Epithelial cell of proximal tubule (primary cell): Measurements from ENCODE around the gene VCAN. TPM values are rescaled to one million over a fixed set of nuclear protein-coding genes. Genes with fewer than 3 reads are reported as not detected.
A peak's percentile ranks its signal among the peaks of the same experiment; 100 is the strongest.

Experiments
- DNase-seq: peaks from one replicate; pipeline ENCODE4 v3.0.0-alpha.2; 2011; ENCODE audit warnings: low read depth
- H3K4me3 ChIP-seq: 2 replicates; pipeline ENCODE4 v1.5.1; 2011; ENCODE audit warnings: low read depth, mild to moderate bottlenecking, low read length
- total RNA-seq: library from RNA; depleted of rRNA; stranded (reverse); fragments of >200 nt; gene quantifications from 2 replicates; pipeline ENCODE4 v1.2.3, GENCODE V29; 2015
- TF ChIP-seq, protein P1 (sequence below): conservative IDR thresholded peaks from 2 replicates; pipeline ENCODE4 v1.5.1; 2012; ENCODE audit warnings: low read depth, mild to moderate bottlenecking, low read length

VCAN gene
- 185 and 323 TPM in 2 replicates for total RNA-seq

DNA sequence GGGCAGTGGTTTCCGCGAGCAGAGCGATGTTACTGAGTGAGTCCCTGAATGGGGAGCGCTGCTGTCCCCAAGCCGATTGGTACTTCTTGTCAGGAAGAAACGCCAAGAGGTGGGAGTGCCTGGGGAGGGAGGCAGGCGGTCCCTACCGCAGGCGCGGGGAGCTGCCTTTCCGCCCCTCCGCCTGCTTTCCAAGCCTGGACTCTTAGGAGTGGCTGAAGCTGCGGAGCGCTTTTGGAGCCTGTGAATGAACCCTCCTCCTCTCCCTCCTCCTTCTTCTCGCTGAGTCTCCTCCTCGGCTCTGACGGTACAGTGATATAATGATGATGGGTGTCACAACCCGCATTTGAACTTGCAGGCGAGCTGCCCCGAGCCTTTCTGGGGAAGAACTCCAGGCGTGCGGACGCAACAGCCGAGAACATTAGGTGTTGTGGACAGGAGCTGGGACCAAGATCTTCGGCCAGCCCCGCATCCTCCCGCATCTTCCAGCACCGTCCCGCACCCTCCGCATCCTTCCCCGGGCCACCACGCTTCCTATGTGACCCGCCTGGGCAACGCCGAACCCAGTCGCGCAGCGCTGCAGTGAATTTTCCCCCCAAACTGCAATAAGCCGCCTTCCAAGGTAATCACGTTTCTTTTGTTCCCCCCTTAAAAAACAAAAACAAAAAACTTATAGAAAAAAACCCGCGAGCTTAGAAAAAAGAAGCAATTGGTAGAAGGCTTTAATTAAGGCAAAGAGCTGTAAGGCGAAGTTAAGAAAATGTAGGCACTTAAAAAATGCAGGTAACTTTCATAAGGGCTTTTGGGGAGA lies at the start of gene VCAN:
VCAN (plus strand) TSS at position 340 of the 808 bp plus-strand sequence. CDS start 11,775 bp downstream, outside the sequence.
- peak within 1 kb of the TSS; percentile 69 for H3K4me3 ChIP-seq
- no peak for DNase-seq
- TF ChIP-seq, protein P1, sequence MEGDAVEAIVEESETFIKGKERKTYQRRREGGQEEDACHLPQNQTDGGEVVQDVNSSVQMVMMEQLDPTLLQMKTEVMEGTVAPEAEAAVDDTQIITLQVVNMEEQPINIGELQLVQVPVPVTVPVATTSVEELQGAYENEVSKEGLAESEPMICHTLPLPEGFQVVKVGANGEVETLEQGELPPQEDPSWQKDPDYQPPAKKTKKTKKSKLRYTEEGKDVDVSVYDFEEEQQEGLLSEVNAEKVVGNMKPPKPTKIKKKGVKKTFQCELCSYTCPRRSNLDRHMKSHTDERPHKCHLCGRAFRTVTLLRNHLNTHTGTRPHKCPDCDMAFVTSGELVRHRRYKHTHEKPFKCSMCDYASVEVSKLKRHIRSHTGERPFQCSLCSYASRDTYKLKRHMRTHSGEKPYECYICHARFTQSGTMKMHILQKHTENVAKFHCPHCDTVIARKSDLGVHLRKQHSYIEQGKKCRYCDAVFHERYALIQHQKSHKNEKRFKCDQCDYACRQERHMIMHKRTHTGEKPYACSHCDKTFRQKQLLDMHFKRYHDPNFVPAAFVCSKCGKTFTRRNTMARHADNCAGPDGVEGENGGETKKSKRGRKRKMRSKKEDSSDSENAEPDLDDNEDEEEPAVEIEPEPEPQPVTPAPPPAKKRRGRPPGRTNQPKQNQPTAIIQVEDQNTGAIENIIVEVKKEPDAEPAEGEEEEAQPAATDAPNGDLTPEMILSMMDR = no peak

DNA sequence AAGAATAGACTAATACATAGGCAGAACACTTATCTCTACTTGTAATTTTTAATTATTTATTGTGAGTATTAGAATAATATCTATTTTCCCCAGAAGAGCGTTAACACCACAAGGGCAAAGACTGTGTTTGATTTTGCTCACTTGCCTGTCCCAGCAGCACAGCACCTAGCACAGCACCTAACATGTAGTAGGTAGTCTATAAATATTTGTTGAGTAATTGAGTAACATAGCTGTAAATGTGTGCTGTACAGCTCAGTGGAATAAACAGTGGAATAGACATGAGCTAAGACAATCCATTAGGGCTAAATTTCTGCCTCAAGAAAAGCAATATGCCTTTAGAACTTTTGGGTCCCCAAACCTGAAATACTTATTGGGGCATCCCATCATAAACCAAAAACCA lies 49.3 kb upstream of the VCAN start:
- no peak overlapping the region for H3K4me3 ChIP-seq
- no peak for DNase-seq
- TF ChIP-seq, protein P1 = no peak

DNA sequence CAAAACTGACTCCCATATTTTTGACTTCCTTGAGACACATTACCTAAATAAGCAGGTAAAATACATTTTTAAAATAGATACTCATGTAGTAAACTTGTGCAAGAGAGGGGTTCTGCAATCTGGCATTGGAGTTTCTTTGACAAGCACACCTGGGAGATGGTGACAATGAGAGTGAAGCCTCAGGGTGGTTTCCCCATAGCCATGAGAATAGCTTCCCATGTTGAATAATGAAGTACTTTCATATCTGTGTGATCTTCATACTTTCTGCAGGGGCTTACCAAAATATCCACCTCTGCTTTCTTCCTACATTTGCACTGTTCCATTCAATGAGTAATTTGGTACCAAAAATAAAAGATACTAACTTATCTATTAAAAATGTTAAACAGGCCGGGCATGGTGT lies 44.7 kb upstream of the VCAN start:
- H3K4me3 ChIP-seq = no peak overlapping the region
- no peak for DNase-seq
- TF ChIP-seq, protein P1 = no peak

DNA sequence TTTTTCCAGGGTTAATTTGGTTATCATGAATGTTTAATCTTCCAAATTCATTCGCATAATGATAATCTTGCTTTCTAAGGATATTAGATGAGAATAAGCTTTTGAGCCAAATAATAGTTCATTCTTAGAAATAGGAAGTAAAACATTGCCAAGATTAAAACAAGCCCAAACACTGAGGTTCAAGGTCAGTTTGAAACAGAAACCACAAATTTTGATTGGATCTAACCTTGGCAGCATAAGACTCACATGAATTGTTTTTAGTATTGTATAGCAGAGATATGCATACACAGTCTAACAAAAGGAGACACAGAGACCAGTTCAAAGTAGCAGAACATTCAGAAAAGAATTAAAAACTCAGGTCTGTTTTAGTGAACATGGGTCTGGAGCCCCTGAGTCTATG lies 43.4 kb upstream of the VCAN start:
- DNase-seq = no peak
- no peak overlapping the region for H3K4me3 ChIP-seq
- TF ChIP-seq, protein P1 = no peak

DNA sequence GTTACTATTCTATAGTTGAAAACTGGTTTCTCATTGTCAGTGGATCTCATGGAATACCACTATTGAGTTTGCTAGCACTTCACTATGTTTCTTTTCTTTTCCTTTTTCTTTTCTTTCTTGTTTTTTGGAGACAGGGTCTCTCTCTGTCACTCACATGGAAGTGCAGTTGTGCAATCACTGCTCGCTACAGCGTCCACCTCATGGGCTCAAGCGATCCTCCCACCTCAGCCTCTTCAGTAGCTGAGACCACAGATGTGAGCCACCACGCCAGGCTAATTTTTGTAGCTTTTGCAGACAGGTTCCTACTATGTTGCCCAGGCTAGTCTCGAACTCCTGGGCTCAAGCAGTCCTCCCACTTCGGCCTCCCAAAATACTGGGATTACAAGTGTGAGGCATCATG lies 42.7 kb upstream of the VCAN start:
- TF ChIP-seq, protein P1 = no peak
- H3K4me3 ChIP-seq = no peak overlapping the region
- no peak for DNase-seq

DNA sequence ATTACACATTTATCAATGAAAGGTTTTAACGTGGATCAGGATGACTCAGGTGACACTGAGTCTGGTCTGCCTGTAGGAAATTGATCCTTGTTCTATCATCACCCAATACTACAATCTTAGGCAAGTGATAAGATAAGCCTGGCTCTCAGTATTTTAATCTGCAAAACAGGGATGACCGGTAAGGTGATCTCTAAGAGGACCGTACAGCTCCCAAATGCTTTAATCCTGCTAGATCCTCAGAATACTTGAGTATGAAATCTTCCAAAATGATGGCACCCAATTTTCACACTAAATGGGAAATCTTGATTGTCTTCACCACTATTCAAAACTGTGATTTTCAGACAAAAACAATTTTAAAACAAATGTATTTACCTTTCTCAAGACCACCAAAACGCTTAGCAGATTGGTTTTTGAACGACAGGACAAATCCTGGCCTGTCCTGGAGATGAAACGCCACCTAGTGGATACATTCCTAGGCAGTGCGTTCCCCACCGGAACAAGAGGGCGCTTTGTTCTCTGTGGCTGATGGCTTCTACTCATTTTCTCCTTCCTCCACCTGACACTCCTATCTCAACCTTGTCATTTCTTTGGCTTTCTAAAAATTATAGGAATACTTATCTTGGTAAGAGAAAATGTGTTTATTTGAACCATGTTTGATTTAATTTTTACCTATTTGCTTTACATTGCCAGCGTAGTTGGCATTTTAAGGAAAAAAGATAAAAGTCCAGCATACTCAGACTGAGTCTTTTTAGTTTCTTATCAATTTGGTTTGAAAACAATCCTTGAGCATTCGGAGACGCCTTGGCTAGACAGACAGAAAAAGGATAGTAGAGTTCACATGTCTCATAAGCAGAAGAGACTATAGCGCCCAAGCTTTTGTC lies 41.2 kb upstream of the VCAN start:
- DNase-seq = peak; percentile 9
- H3K4me3 ChIP-seq = no peak overlapping the region
- TF ChIP-seq, protein P1 = peak; percentile 98
